SK-N-SH (cell line): ENCODE measurements around the gene ABHD8. TPM values are rescaled to one million over a fixed set of nuclear protein-coding genes. Genes with fewer than 3 reads are reported as not detected.

Experiments used
- CTCF ChIA-PET: fragments of 300-600, 350-600 bp; formaldehyde crosslinking; extraction: SDS; loops from one replicate; lab custom pipeline; 2021; lab: Yijun Ruan, JAX
- POLR2A ChIA-PET: fragments of 350-600 bp; sonication (Branson Sonifier 250); formaldehyde crosslinking; extraction: SDS; loops from one replicate; lab custom pipeline; 2020; ENCODE audit warnings: antibody characterized with exemption, inconsistent platforms; lab: Yijun Ruan, JAX
- DNase-seq: peaks from one replicate; pipeline ENCODE4 v3.0.0; 2012
- H2AFZ ChIP-seq: fragments of 200-600 bp; sonication (generic); 2 replicates; pipeline ENCODE4 v1.8.1; 2016; ENCODE audit warnings: antibody characterized with exemption, mild to moderate bottlenecking, low read depth
- H3F3A ChIP-seq: fragments of 200-600 bp; sonication (generic); replicated peaks from 2 replicates; pipeline ENCODE3; 2016; ENCODE audit warnings: antibody characterized with exemption, mild to moderate bottlenecking; ENCODE audit not compliant: insufficient read depth
- H3K27ac ChIP-seq, 2 experiments: fragments of 200-500 bp in 1 of 2; fragments of 200-600 bp in 1 of 2; sonication (Bioruptor generic) in 1 of 2; sonication (generic), shearing (Covaris generic) in 1 of 2; 2 replicates each; pipeline versions ENCODE4 v1.5.1 to v1.6.1; 2014 to 2016; ENCODE audit warnings: low read depth in 2 of 2, inconsistent platforms in 1 of 2, low read length in 1 of 2, mild to moderate bottlenecking in 1 of 2, mixed read lengths in 1 of 2
- H3K27me3 ChIP-seq: fragments of 200-600 bp; sonication (generic), shearing (Covaris generic); 2 replicates; pipeline ENCODE4 v1.6.1; 2016; ENCODE audit warnings: mixed run types; ENCODE audit not compliant: insufficient read depth
- H3K36me3 ChIP-seq, 2 experiments: fragments of 200-500 bp in 1 of 2; fragments of 200-600 bp in 1 of 2; sonication (Bioruptor generic) in 1 of 2; sonication (generic) in 1 of 2; replicated peaks in 1 of 2; 2 replicates each; pipeline versions ENCODE3 to v1.5.1; 2014 to 2016; ENCODE audit warnings: low read length in 1 of 2, mild to moderate bottlenecking in 1 of 2; ENCODE audit not compliant: insufficient read depth in 2 of 2, control insufficient read depth in 1 of 2
- H3K4me1 ChIP-seq, 2 experiments: fragments of 200-500 bp in 1 of 2; fragments of 200-600 bp in 1 of 2; sonication (Bioruptor generic) in 1 of 2; sonication (generic), shearing (Covaris generic) in 1 of 2; 2 replicates each; pipeline versions ENCODE4 v1.5.1 to v1.6.1; 2014 to 2016; ENCODE audit warnings: low read depth in 1 of 2, low read length in 1 of 2, mixed run types in 1 of 2; ENCODE audit not compliant: insufficient read depth in 2 of 2, control insufficient read depth in 1 of 2
- H3K4me2 ChIP-seq: fragments of 200-600 bp; sonication (generic), shearing (Covaris generic); 2 replicates; pipeline ENCODE4 v1.6.1; 2017; ENCODE audit warnings: mixed run types
- H3K4me3 ChIP-seq, 2 experiments: fragments of 200-500 bp in 1 of 2; fragments of 200-600 bp in 1 of 2; sonication (Bioruptor generic) in 1 of 2; sonication (generic), shearing (Covaris generic) in 1 of 2; 2 replicates each; pipeline versions ENCODE4 v1.5.1 to v1.8.1; 2014 to 2016; ENCODE audit warnings: low read depth in 2 of 2, inconsistent platforms in 1 of 2, low read length in 1 of 2, mild to moderate bottlenecking in 1 of 2, mixed read lengths in 1 of 2, moderate library complexity in 1 of 2
- H3K79me2 ChIP-seq: fragments of 200-600 bp; sonication (generic); 2 replicates; pipeline ENCODE4 v1.8.1; 2017; ENCODE audit warnings: mild to moderate bottlenecking; ENCODE audit not compliant: insufficient read depth
- H3K9ac ChIP-seq: fragments of 200-600 bp; sonication (generic); 2 replicates; pipeline ENCODE4 v1.6.1; 2017; ENCODE audit warnings: mixed run types
- H3K9me2 ChIP-seq: fragments of 200-600 bp; sonication (generic); 2 replicates; pipeline ENCODE4 v1.6.1; 2017; ENCODE audit warnings: mixed run types
- H3K9me3 ChIP-seq: fragments of 200-600 bp; sonication (generic); 2 replicates; pipeline ENCODE4 v1.6.1; 2017; ENCODE audit warnings: mixed run types, mild to moderate bottlenecking, moderate library complexity
- H4K20me1 ChIP-seq: fragments of 200-600 bp; sonication (generic); 2 replicates; pipeline ENCODE4 v1.6.1; 2017; ENCODE audit warnings: mild to moderate bottlenecking, mixed run types; ENCODE audit not compliant: insufficient read depth
- FOSL2 ChIP-seq: IDR thresholded peaks from 2 replicates; pipeline ENCODE4 v1.4.0; 2012; ENCODE audit warnings: low read depth, mild to moderate bottlenecking, moderate library complexity, borderline replicate concordance
- MEF2A ChIP-seq: IDR thresholded peaks from 2 replicates; pipeline ENCODE4 v1.4.0; 2012; ENCODE audit warnings: low read depth, borderline replicate concordance
- YY1 ChIP-seq: IDR thresholded peaks from 2 replicates; pipeline ENCODE4 v1.4.0; 2012; ENCODE audit warnings: low read depth, mild to moderate bottlenecking
- ZBTB33 ChIP-seq: IDR thresholded peaks from 2 replicates; pipeline ENCODE4 v1.4.0; 2012; ENCODE audit warnings: low read depth, borderline replicate concordance
- WGBS: methylation state at CpG from one replicate; pipeline ENCODE4 v1.1.6; 2017; ENCODE audit warnings: low lambda C conversion rate; 5-methylcytosine and 5-hydroxymethylcytosine counted together
- polyA plus RNA-seq, 3 experiments: library from polyadenylated mRNA; depleted of rRNA; stranded (reverse); fragments of >200 nt; gene quantifications; 2 replicates each; pipeline ENCODE4 v1.2.3, GENCODE V29; 2012

ABHD8 gene
- polyA plus RNA-seq, 1 of the 3 experiments (the other 2 are of a cell fraction): 11.1 TPM

GRCh38 chr19:17242431-17243208 is 60.6 kb downstream of the ABHD8 start:
- Histone ChIP-seq H3K9me3 (no peaks in the 10 kb centered on the region), H3K27ac (no peak overlapping the region), H3K4me3 (peak overlapping the region; percentile 92 to 97), H3K9me2 (no peaks in the 10 kb centered on the region), H4K20me1 (peaks cover 16% of the 10 kb centered on the region; the same call in 1 of the 2 replicates), H3K4me2 (peak overlapping the region; percentile 99), H3F3A (peaks cover 17% of the 10 kb centered on the region), H2AFZ (no peak overlapping the region), H3K9ac (no peak overlapping the region; the same call in 1 of the 2 replicates), H3K27me3 (no peaks in the 10 kb centered on the region), H3K79me2 (peaks cover 70% of the 10 kb centered on the region), H3K4me1 (peaks cover 6 to 19% of the 10 kb centered on the region in 2 experiments; a peak in 2 of 4 replicates), H3K36me3 (peaks cover 3 to 7% of the 10 kb centered on the region in 2 experiments)
- TF ChIP-seq YY1 (no peak), ZBTB33 (no peak), FOSL2 (no peak), MEF2A (no peak)
- POLR2A ChIA-PET: interaction anchor here (0.8 to 3.7 kb wide), 4 partner anchors 25 to 63 kb away, joined by 4 to 15 read pairs (median 8); partner anchors contain the start of genes ANKLE1, BABAM1, MRPL34 and USE1
- CTCF ChIA-PET: interaction anchor here (0.8 to 3.1 kb wide), 6 partner anchors 8 to 103 kb away, joined by 3 to 13 read pairs (median 3); partner anchors contain the start of gene USE1
- no peak for DNase-seq
- WGBS: 100% methylated on average over 3 of the region's 8 CpGs

Other genes starting within 250 kb of the ABHD8 start
- gene HAUS8, start 228.0 kb downstream of the ABHD8 start, polyA plus RNA-seq (2012; rRNA removed): 7.4 and 9.6 TPM in 2 replicates
- gene MYO9B, start 227.6 kb downstream of the ABHD8 start, polyA plus RNA-seq (2012; rRNA removed): 28.4 and 37.6 TPM in 2 replicates
- 63.9 and 81.8 TPM in 2 replicates for gene USE1, start 88.1 kb downstream of the ABHD8 start, polyA plus RNA-seq (2012; rRNA removed)
- 9.1 and 9.8 TPM in 2 replicates for gene OCEL1, start 77.2 kb downstream of the ABHD8 start, polyA plus RNA-seq (2012; rRNA removed)
- 31.7 and 37.3 TPM in 2 replicates for gene NR2F6, start 57.5 kb downstream of the ABHD8 start, polyA plus RNA-seq (2012; rRNA removed)
- gene USHBP1, start 38.7 kb downstream of the ABHD8 start, polyA plus RNA-seq (2012; rRNA removed): 0.03 and 0.05 TPM in 2 replicates
- 192 TPM in 2 replicates for gene BABAM1, start 36.0 kb downstream of the ABHD8 start, polyA plus RNA-seq (2012; rRNA removed)
- 2.2 and 2.6 TPM in 2 replicates for gene ANKLE1, start 21.5 kb downstream of the ABHD8 start, polyA plus RNA-seq (2012; rRNA removed)
- 61.4 and 72.9 TPM in 2 replicates for gene MRPL34, start 2.4 kb upstream of the ABHD8 start, polyA plus RNA-seq (2012; rRNA removed)
- 112 and 135 TPM in 2 replicates for gene DDA1, start 6.1 kb upstream of the ABHD8 start, polyA plus RNA-seq (2012; rRNA removed)
- 5.0 and 7.8 TPM in 2 replicates for gene ANO8, start 31.4 kb upstream of the ABHD8 start, polyA plus RNA-seq (2012; rRNA removed)
- gene GTPBP3, start 34.1 kb upstream of the ABHD8 start, polyA plus RNA-seq (2012; rRNA removed): 21.6 and 22.4 TPM in 2 replicates
- not detected in 2 replicates for gene PLVAP, start 73.9 kb upstream of the ABHD8 start, polyA plus RNA-seq (2012; rRNA removed)
- not detected in 2 replicates for gene CCDC194, start 90.8 kb upstream of the ABHD8 start, polyA plus RNA-seq (2012; rRNA removed)
- gene BST2, start 102.2 kb upstream of the ABHD8 start, polyA plus RNA-seq (2012; rRNA removed): 5.7 and 5.9 TPM in 2 replicates
- 63.0 and 63.9 TPM in 2 replicates for gene MVB12A, start 116.6 kb upstream of the ABHD8 start, polyA plus RNA-seq (2012; rRNA removed)
- gene TMEM221, start 145.2 kb upstream of the ABHD8 start, polyA plus RNA-seq (2012; rRNA removed): 0.41 and 0.62 TPM in 2 replicates
- not detected in 2 replicates for gene NXNL1, start 157.5 kb upstream of the ABHD8 start, polyA plus RNA-seq (2012; rRNA removed)
- 15.0 and 16.8 TPM in 2 replicates for gene SLC27A1, start 167.1 kb upstream of the ABHD8 start, polyA plus RNA-seq (2012; rRNA removed)
- 59.9 and 73.3 TPM in 2 replicates for gene PGLS, start 208.2 kb upstream of the ABHD8 start, polyA plus RNA-seq (2012; rRNA removed)